Neural cell (in vitro differentiated cells): ENCODE data around the gene GLT1D1. TPM values are rescaled to one million over a fixed set of nuclear protein-coding genes. Genes with fewer than 3 reads are reported as not detected.

ENCODE experiments used
- H2AFZ ChIP-seq: fragments of 200-600, 300-800 bp; sonication (generic), shearing (Covaris generic); 2 replicates; pipeline ENCODE4 v1.6.0; 2014; ENCODE audit warnings: low read depth, mild to moderate bottlenecking, antibody characterized with exemption, low read length, moderate library complexity
- H3F3A ChIP-seq: fragments of 200-600 bp; shearing (Covaris generic); 2 replicates; pipeline ENCODE4 v1.6.1; 2016; ENCODE audit warnings: mild to moderate bottlenecking, moderate library complexity, mixed read lengths, antibody characterized with exemption, low read length; ENCODE audit not compliant: insufficient read depth, poor library complexity, severe bottlenecking
- H3K27ac ChIP-seq: fragments of 200-600, 300-800 bp; sonication (generic), shearing (Covaris generic); 2 replicates; pipeline ENCODE4 v1.5.1; 2014; ENCODE audit warnings: mild to moderate bottlenecking, low read length, moderate library complexity
- H3K27me3 ChIP-seq: fragments of 300-800, 200-600 bp; sonication (generic), shearing (Covaris generic); 2 replicates; pipeline ENCODE4 v1.6.0; 2014; ENCODE audit warnings: mild to moderate bottlenecking, low read depth, low read length, moderate library complexity; ENCODE audit not compliant: insufficient read depth
- H3K36me3 ChIP-seq: fragments of 300-800, 200-600 bp; sonication (generic), shearing (Covaris generic); 2 replicates; pipeline ENCODE4 v1.5.1; 2014; ENCODE audit warnings: mild to moderate bottlenecking, antibody characterized with exemption, low read length, moderate library complexity; ENCODE audit not compliant: insufficient read depth
- H3K4me2 ChIP-seq: fragments of 300-800, 200-600 bp; sonication (generic), shearing (Covaris generic); 2 replicates; pipeline ENCODE4 v1.6.0; 2014; ENCODE audit warnings: mild to moderate bottlenecking, low read length
- H3K4me3 ChIP-seq: fragments of 300-800, 200-600 bp; sonication (generic), shearing (Covaris generic); 2 replicates; pipeline ENCODE4 v1.5.1; 2014; ENCODE audit warnings: mild to moderate bottlenecking, low read length, moderate library complexity
- H3K79me2 ChIP-seq: fragments of 200-600 bp; shearing (Covaris generic); replicated peaks from 2 replicates; pipeline ENCODE4 v1.6.0; 2014; ENCODE audit warnings: mild to moderate bottlenecking, low read length, moderate library complexity; ENCODE audit not compliant: insufficient read depth
- H3K9ac ChIP-seq: fragments of 300-800, 200-600 bp; sonication (generic), shearing (Covaris generic); 2 replicates; pipeline ENCODE4 v1.6.1; 2016; ENCODE audit warnings: mild to moderate bottlenecking, low read length, mixed read lengths
- H3K9me2 ChIP-seq: fragments of 200-600 bp; shearing (Covaris generic); 2 replicates; pipeline ENCODE4 v1.6.1; 2016; ENCODE audit warnings: mild to moderate bottlenecking, low read length, mixed read lengths; ENCODE audit not compliant: insufficient read depth
- H3K9me3 ChIP-seq: fragments of 200-600, 300-800 bp; sonication (generic), shearing (Covaris generic); 2 replicates; pipeline ENCODE4 v1.6.1; 2016; ENCODE audit warnings: mild to moderate bottlenecking, mixed run types, low read length, moderate library complexity, mixed read lengths
- H4K20me1 ChIP-seq: fragments of 200-600 bp; shearing (Covaris generic); 2 replicates; pipeline ENCODE4 v1.6.1; 2016; ENCODE audit warnings: mild to moderate bottlenecking, mixed run types; ENCODE audit not compliant: insufficient read depth
- EP300 ChIP-seq: fragments of 450-650 bp; conservative IDR thresholded peaks from 2 replicates; pipeline ENCODE4 v1.6.1; 2014; ENCODE audit warnings: antibody characterized with exemption, mild to moderate bottlenecking, moderate library complexity; ENCODE audit not compliant: poor library complexity, severe bottlenecking
- EZH2 ChIP-seq: fragments of 200-600, 300-800 bp; shearing (Covaris generic), sonication (generic); IDR thresholded peaks from 2 replicates; pipeline ENCODE4 v1.6.1; 2014; ENCODE audit warnings: antibody characterized with exemption, low read length, borderline replicate concordance, mild to moderate bottlenecking; ENCODE audit not compliant: insufficient read depth, poor library complexity, severe bottlenecking
- MXI1 ChIP-seq: fragments of 450-650 bp; conservative IDR thresholded peaks from 2 replicates; pipeline ENCODE4 v1.6.1; 2014; ENCODE audit warnings: antibody characterized with exemption, mild to moderate bottlenecking; ENCODE audit not compliant: poor library complexity, severe bottlenecking
- POLR2AphosphoS5 ChIP-seq: IDR thresholded peaks from 2 replicates; pipeline ENCODE4 v1.6.1; 2012
- RAD21 ChIP-seq: fragments of 450-650 bp; conservative IDR thresholded peaks from 2 replicates; pipeline ENCODE4 v1.6.1; 2014; ENCODE audit warnings: antibody characterized with exemption, mild to moderate bottlenecking, moderate library complexity
- SMC3 ChIP-seq: fragments of 450-650 bp; conservative IDR thresholded peaks from 2 replicates; pipeline ENCODE4 v1.6.1; 2014; ENCODE audit warnings: antibody characterized with exemption, mild to moderate bottlenecking, moderate library complexity; ENCODE audit not compliant: poor library complexity
- TAF1 ChIP-seq: IDR thresholded peaks from 2 replicates; pipeline ENCODE4 v1.6.1; 2012; ENCODE audit warnings: low read depth
- polyA plus RNA-seq: library from polyadenylated mRNA; depleted of rRNA; stranded (reverse); fragments of >200 nt; gene quantifications from 2 replicates; pipeline ENCODE4 v1.2.3, GENCODE V29; 2014
- TF ChIP-seq, protein P1 (sequence below): IDR thresholded peaks from 2 replicates; pipeline ENCODE4 v1.6.1; 2012; ENCODE audit warnings: borderline replicate concordance
- TF ChIP-seq, protein P2 (sequence below): fragments of 450-650 bp; IDR thresholded peaks from 2 replicates; pipeline ENCODE4 v1.5.1; 2014; ENCODE audit warnings: antibody characterized with exemption, mild to moderate bottlenecking, moderate library complexity; ENCODE audit not compliant: poor library complexity, severe bottlenecking

GLT1D1 gene
- polyA plus RNA-seq, 1 donor from 2014 or later, result 3.9 TPM

DNA sequence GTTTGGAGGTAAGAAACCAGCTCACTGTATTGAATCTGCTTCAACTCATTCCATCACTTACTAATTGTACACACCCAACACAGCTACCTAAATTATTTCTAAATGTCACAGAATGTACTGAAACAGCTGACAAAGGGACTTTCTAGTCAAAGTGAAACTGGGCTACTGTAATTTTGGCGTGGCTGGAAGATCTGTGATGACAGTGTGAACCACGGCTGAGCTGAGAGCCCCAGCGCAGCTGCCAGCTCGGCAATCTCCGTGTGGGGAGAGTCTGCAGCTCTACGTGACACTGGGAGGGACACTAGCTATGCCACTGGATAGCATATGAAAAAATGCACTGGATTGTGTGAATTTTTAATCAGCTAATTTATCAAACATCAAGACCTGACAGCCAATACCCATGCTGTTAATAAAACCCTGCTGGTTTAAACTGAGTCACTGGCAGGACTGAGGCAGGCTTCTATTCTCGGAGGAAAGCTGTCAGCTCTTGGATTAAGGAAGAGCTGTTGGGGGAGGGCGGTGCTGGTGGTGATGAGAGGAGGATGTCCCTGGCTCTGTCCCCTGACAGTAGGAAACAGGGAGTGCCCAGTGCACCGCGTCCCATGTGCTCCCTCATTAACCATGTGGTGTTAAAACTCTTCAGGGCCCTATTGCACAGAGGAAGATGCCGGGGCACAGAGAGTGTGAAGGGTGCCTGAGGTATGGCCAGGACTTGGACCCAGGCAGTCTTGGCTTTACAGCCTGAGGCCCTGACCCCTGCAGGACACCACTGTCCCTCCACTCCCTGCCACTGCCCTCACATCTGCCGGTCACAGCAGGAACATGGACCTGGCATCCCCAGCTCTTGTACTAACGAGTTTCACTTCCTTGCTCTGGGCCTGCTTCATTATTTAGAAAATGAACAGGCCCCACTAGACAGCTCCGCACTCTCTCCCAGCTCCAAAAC lies 42.8 kb upstream of the GLT1D1 start:
- Histone ChIP-seq H3K27me3 (no peaks in the 10 kb centered on the region), H3K4me3 (peak overlapping the region; percentile 13), H3K9me2 (no peaks in the 10 kb centered on the region), H3K9me3 (no peaks in the 10 kb centered on the region), H2AFZ (no peak overlapping the region), H4K20me1 (no peaks in the 10 kb centered on the region), H3K27ac (no peak overlapping the region), H3K4me2 (no peak overlapping the region), H3K36me3 (no peaks in the 10 kb centered on the region), H3K79me2 (peaks cover 20% of the 10 kb centered on the region), H3F3A (peaks cover 4% of the 10 kb centered on the region), H3K9ac (no peak overlapping the region)
- no peak for TF ChIP-seq SMC3
- TF ChIP-seq TAF1, result no peak
- no peak for TF ChIP-seq EZH2
- TF ChIP-seq RAD21, result no peak
- TF ChIP-seq, protein P1, sequence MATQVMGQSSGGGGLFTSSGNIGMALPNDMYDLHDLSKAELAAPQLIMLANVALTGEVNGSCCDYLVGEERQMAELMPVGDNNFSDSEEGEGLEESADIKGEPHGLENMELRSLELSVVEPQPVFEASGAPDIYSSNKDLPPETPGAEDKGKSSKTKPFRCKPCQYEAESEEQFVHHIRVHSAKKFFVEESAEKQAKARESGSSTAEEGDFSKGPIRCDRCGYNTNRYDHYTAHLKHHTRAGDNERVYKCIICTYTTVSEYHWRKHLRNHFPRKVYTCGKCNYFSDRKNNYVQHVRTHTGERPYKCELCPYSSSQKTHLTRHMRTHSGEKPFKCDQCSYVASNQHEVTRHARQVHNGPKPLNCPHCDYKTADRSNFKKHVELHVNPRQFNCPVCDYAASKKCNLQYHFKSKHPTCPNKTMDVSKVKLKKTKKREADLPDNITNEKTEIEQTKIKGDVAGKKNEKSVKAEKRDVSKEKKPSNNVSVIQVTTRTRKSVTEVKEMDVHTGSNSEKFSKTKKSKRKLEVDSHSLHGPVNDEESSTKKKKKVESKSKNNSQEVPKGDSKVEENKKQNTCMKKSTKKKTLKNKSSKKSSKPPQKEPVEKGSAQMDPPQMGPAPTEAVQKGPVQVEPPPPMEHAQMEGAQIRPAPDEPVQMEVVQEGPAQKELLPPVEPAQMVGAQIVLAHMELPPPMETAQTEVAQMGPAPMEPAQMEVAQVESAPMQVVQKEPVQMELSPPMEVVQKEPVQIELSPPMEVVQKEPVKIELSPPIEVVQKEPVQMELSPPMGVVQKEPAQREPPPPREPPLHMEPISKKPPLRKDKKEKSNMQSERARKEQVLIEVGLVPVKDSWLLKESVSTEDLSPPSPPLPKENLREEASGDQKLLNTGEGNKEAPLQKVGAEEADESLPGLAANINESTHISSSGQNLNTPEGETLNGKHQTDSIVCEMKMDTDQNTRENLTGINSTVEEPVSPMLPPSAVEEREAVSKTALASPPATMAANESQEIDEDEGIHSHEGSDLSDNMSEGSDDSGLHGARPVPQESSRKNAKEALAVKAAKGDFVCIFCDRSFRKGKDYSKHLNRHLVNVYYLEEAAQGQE, result no peak
- TF ChIP-seq EP300, result no peak

DNA sequence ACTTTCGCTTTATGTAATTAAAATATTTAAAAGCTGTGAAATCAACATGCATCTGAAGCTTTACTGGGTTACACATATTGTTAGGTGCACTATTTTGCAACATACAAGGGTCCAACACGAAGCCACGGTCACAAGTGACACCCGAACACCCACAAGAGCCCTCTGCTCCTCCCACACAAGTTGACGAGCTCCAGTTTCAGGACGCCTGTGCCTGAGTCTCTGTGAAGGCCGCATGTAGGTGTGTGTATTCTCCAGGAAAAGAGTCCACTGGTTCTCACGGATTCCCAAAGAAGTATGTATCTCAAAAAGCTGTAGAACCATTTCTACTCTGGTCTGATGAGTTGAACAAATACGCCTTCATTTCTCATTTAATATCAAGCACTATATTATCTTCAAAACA lies 41.5 kb upstream of the GLT1D1 start:
- H3K27me3 ChIP-seq, result no peaks in the 10 kb centered on the region
- H3K4me3 ChIP-seq, result no peak overlapping the region
- H2AFZ ChIP-seq, result no peak overlapping the region
- H3K4me2 ChIP-seq, result no peak overlapping the region
- no peaks in the 10 kb centered on the region for H3K36me3 ChIP-seq
- H3K27ac ChIP-seq, result no peak overlapping the region
- no peak overlapping the region for H3K9ac ChIP-seq
- no peaks in the 10 kb centered on the region for H3K9me2 ChIP-seq
- peaks cover 4% of the 10 kb centered on the region for H3F3A ChIP-seq
- TF ChIP-seq MXI1, result no peak
- no peak for TF ChIP-seq SMC3
- no peak for TF ChIP-seq RAD21
- no peak for TF ChIP-seq EZH2
- TF ChIP-seq POLR2AphosphoS5, result no peak
- TF ChIP-seq EP300, result no peak
- TF ChIP-seq, protein P1, result no peak
- TF ChIP-seq, protein P2, sequence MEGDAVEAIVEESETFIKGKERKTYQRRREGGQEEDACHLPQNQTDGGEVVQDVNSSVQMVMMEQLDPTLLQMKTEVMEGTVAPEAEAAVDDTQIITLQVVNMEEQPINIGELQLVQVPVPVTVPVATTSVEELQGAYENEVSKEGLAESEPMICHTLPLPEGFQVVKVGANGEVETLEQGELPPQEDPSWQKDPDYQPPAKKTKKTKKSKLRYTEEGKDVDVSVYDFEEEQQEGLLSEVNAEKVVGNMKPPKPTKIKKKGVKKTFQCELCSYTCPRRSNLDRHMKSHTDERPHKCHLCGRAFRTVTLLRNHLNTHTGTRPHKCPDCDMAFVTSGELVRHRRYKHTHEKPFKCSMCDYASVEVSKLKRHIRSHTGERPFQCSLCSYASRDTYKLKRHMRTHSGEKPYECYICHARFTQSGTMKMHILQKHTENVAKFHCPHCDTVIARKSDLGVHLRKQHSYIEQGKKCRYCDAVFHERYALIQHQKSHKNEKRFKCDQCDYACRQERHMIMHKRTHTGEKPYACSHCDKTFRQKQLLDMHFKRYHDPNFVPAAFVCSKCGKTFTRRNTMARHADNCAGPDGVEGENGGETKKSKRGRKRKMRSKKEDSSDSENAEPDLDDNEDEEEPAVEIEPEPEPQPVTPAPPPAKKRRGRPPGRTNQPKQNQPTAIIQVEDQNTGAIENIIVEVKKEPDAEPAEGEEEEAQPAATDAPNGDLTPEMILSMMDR, result no peak
- TF ChIP-seq TAF1, result no peak
- H3K9me3 ChIP-seq, result no peaks in the 10 kb centered on the region
- no peaks in the 10 kb centered on the region for H4K20me1 ChIP-seq
- peaks cover 34% of the 10 kb centered on the region for H3K79me2 ChIP-seq
